ENCODE data around the gene SPHK2. TPM values are rescaled to one million over a fixed set of nuclear protein-coding genes. Genes with fewer than 3 reads are reported as not detected.

Gene SPHK2
- total RNA-seq, 1 experiment from 2014 or later = 19.9 TPM

DNA sequence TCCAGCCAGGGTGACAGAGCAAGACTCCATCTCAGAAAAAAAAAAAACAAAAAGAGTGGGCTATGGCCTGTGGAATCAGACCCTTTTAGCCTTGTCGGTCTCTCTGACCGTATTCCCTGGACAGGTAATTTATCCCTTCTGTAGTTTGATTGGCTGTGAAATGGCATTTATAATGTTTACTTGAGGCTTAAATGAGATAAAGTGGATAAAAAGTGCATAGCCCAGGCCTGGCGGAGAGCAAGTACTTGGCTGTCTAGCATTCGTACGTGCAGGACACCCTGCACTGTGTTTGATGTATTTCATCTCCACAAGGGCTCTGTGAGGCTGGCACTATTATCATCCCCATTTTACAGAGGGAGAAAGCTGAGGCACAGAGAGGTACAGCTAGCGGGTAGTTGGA is 46.5 kb downstream of the SPHK2 start:
- H3K9ac ChIP-seq (ENCODE audit: low read length) = no peak overlapping the region
- no peak overlapping the region for H3K4me3 ChIP-seq (replicated peaks in 1 of 2; ENCODE audit: low read depth in 1 of 2, low read length in 2 of 2)
- no peak for DNase-seq (ENCODE audit: low read depth, low spot score)
- ChIA-PET RAD21 (ENCODE audit: low non-redundant PET in 1 of 2, low total read pairs in 2 of 2, uncharacterized antibody in 2 of 2, unreplicated experiment in 2 of 2) (no interaction called here), CTCF (no interaction called here), POLR2A (no interaction called here)
- ATAC-seq = no peak
- H3K9me3 ChIP-seq (ENCODE audit: control insufficient read depth in 1 of 2, insufficient read depth in 1 of 2, low read depth in 1 of 2, low read length in 2 of 2) = no peaks in the 10 kb centered on the region
- H3K36me3 ChIP-seq (ENCODE audit: control insufficient read depth in 1 of 2, insufficient read depth in 2 of 2, low read length in 2 of 2) = no peaks in the 10 kb centered on the region
- no peaks in the 10 kb centered on the region for H3K27me3 ChIP-seq (ENCODE audit: insufficient read depth, low read length)
- no TSS peak for BruUV-seq (replicated peaks)
- no peak overlapping the region for H2AFZ ChIP-seq (ENCODE audit: low read depth, low read length, poor library complexity, severe bottlenecking)
- intact Hi-C loops (cut with micrococcal nuclease) = no loop called here
- H3K79me2 ChIP-seq (ENCODE audit: insufficient read depth, low read length) = no peaks in the 10 kb centered on the region
- H3K27ac ChIP-seq (ENCODE audit: low read depth, low read length) = no peak overlapping the region
- no peak overlapping the region for H3K4me2 ChIP-seq (ENCODE audit: low read length)
- H3K4me1 ChIP-seq (ENCODE audit: control insufficient read depth in 1 of 2, insufficient read depth in 2 of 2, low read length in 2 of 2) = peaks cover under 1 to 7% of the 10 kb centered on the region in 2 experiments; a peak in 3 of 4 replicates
- H4K20me1 ChIP-seq (ENCODE audit: insufficient read depth) = no peaks in the 10 kb centered on the region
- no peaks in the 10 kb centered on the region for H3K9me2 ChIP-seq (ENCODE audit: insufficient read depth)
- TF ChIP-seq CEBPB (IDR thresholded peaks at IDR 0.05; ENCODE audit: low read depth) = no peak
- TF ChIP-seq ELF1 (IDR thresholded peaks at IDR 0.05; ENCODE audit: borderline replicate concordance, low read depth) = no peak
- TF ChIP-seq EZH2 (IDR thresholded peaks at IDR 0.05) = no peak
- TF ChIP-seq FOSL1 (IDR thresholded peaks at IDR 0.05; ENCODE audit: low read depth) = no peak
- TF ChIP-seq RAD21 (IDR thresholded peaks at IDR 0.05; ENCODE audit: low read depth) = no peak
- TF ChIP-seq POLR2AphosphoS5 (IDR thresholded peaks at IDR 0.05; ENCODE audit: low read depth, low read length) = no peak
- TF ChIP-seq EGR1 (IDR thresholded peaks at IDR 0.05; ENCODE audit: low read depth) = no peak
- no peak for TF ChIP-seq ZFX (IDR thresholded peaks at IDR 0.05)
- TF ChIP-seq, protein P1, sequence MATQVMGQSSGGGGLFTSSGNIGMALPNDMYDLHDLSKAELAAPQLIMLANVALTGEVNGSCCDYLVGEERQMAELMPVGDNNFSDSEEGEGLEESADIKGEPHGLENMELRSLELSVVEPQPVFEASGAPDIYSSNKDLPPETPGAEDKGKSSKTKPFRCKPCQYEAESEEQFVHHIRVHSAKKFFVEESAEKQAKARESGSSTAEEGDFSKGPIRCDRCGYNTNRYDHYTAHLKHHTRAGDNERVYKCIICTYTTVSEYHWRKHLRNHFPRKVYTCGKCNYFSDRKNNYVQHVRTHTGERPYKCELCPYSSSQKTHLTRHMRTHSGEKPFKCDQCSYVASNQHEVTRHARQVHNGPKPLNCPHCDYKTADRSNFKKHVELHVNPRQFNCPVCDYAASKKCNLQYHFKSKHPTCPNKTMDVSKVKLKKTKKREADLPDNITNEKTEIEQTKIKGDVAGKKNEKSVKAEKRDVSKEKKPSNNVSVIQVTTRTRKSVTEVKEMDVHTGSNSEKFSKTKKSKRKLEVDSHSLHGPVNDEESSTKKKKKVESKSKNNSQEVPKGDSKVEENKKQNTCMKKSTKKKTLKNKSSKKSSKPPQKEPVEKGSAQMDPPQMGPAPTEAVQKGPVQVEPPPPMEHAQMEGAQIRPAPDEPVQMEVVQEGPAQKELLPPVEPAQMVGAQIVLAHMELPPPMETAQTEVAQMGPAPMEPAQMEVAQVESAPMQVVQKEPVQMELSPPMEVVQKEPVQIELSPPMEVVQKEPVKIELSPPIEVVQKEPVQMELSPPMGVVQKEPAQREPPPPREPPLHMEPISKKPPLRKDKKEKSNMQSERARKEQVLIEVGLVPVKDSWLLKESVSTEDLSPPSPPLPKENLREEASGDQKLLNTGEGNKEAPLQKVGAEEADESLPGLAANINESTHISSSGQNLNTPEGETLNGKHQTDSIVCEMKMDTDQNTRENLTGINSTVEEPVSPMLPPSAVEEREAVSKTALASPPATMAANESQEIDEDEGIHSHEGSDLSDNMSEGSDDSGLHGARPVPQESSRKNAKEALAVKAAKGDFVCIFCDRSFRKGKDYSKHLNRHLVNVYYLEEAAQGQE (IDR thresholded peaks at IDR 0.05; ENCODE audit: low read depth) = no peak
- no peak for TF ChIP-seq SRF (IDR thresholded peaks at IDR 0.05; ENCODE audit: low read depth)
- TF ChIP-seq, protein P2, sequence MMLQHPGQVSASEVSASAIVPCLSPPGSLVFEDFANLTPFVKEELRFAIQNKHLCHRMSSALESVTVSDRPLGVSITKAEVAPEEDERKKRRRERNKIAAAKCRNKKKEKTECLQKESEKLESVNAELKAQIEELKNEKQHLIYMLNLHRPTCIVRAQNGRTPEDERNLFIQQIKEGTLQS (IDR thresholded peaks at IDR 0.05) = no peak
- no peak for TF ChIP-seq CBX3 (IDR thresholded peaks at IDR 0.05; ENCODE audit: low read depth)
- TF ChIP-seq POLR2A (IDR thresholded peaks at IDR 0.05; ENCODE audit: borderline replicate concordance, extremely low read depth, insufficient read depth, insufficient read length) = no peak
- TF ChIP-seq TCF7L2 (IDR thresholded peaks at IDR 0.05; ENCODE audit: borderline replicate concordance, extremely low read depth, insufficient read depth, insufficient read length) = no peak
